Bronchial epithelial cell (primary cell): ENCODE measurements around the gene IRF7. TPM values are rescaled to one million over a fixed set of nuclear protein-coding genes. Genes with fewer than 3 reads are reported as not detected.
"Not testable (repeated sequence)": the region's sequence is repeated elsewhere in the genome, so short reads cannot be mapped to it uniquely, and the experiment has no call there.

Source experiments
- DNase-seq: peaks from one replicate; pipeline ENCODE4 v3.0.0-alpha.2; 2010; ENCODE audit warnings: low read depth
- FAIRE-seq: peaks from 2 replicates; lab custom pipeline; 2011; peaks lifted over from hg19 to GRCh38; lab: Jason Lieb, UNC
- H3K27me3 ChIP-seq: 2 replicates; pipeline ENCODE4 v1.5.1; 2011; ENCODE audit warnings: low read length; ENCODE audit not compliant: control insufficient read depth, insufficient read depth
- H3K36me3 ChIP-seq: 2 replicates; pipeline ENCODE4 v1.5.1; 2011; ENCODE audit warnings: low read length; ENCODE audit not compliant: control insufficient read depth, insufficient read depth
- H3K4me3 ChIP-seq: 2 replicates; pipeline ENCODE4 v1.5.1; 2011; ENCODE audit warnings: mild to moderate bottlenecking, low read depth, low read length, control low read depth
- CTCF ChIP-seq: IDR thresholded peaks from 2 replicates; pipeline ENCODE4 v1.5.1; 2011; ENCODE audit warnings: mild to moderate bottlenecking, moderate library complexity, low read length, control low read depth, inconsistent platforms; ENCODE audit not compliant: insufficient read depth, severe bottlenecking
- total RNA-seq: library from RNA; depleted of rRNA; stranded (reverse); fragments of >200 nt; gene quantifications from 2 replicates; pipeline ENCODE4 v1.2.1, GENCODE V29; 2014

Gene IRF7
- total RNA-seq, 1 donor from 2014 or later, result 15.3 TPM

DNA sequence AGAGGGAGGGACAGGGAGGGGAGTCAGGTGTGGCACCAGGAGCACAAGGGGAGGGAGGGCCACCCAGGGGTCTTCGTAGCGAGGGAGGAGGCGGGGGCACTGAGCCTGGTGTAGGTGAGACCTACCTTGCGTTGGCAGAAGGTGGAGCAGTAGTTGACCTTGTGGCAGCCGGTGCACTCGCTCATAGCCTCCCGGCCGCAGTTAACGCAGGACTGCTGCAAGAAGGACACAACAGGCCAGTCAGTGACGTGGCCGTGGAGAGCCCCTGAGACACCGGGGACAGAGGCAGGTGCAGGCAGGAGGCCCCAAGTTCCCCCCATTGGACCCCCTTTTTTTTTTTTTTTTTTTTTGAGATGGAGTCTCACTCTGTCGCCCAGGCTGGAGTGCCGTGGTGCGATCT, 38.1 kb upstream of the IRF7 start:
- no peak for FAIRE-seq
- peaks cover 8% of the 10 kb centered on the region for H3K36me3 ChIP-seq
- H3K27me3 ChIP-seq, result no peaks in the 10 kb centered on the region
- no peak for TF ChIP-seq CTCF
- DNase-seq, result no peak
- H3K4me3 ChIP-seq, result no peak overlapping the region

- not testable (repeated sequence) for H3K36me3 ChIP-seq, DNase-seq, FAIRE-seq, H3K4me3 ChIP-seq, H3K27me3 ChIP-seq
Measured at GRCh38 chr11:653136-653535, 37.4 kb upstream of the IRF7 start.

DNA sequence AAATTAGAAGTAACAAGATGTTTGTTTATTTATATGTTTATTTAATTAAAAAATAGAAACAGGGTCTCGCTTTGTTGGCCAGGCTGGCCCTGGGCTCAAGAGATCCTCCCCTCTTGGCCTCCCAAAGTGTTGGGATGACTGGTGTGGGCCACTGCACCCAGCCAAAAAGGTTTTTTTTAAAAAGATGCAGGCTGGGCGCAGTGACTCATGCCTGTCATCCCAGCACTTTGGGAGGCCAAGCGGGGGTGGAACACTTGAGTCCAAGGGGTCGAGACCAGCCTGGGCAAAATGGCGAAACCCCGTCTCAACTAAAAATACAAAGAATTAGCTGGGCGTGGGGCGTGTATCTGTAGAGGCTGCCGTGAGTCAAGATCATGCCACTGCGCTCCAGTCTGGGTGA, 34.7 kb upstream of the IRF7 start:
- H3K36me3 ChIP-seq, result peaks cover 4% of the 10 kb centered on the region
- DNase-seq, result no peak
- H3K27me3 ChIP-seq, result no peaks in the 10 kb centered on the region
- H3K4me3 ChIP-seq, result no peak overlapping the region
- no peak for FAIRE-seq
- TF ChIP-seq CTCF, result no peak

GRCh38 chr11:647672-648158, 32.0 kb upstream of the IRF7 start:
- not testable (repeated sequence) for H3K4me3 ChIP-seq, FAIRE-seq, DNase-seq, H3K27me3 ChIP-seq, H3K36me3 ChIP-seq

- no peak for TF ChIP-seq CTCF
- Histone ChIP-seq H3K27me3 (no peaks in the 10 kb centered on the region), H3K36me3 (peaks cover 6% of the 10 kb centered on the region), H3K4me3 (no peak overlapping the region)
- FAIRE-seq (no peak), DNase-seq (no peak)
Measured at GRCh38 chr11:646214-646613, 30.5 kb upstream of the IRF7 start.

DNA sequence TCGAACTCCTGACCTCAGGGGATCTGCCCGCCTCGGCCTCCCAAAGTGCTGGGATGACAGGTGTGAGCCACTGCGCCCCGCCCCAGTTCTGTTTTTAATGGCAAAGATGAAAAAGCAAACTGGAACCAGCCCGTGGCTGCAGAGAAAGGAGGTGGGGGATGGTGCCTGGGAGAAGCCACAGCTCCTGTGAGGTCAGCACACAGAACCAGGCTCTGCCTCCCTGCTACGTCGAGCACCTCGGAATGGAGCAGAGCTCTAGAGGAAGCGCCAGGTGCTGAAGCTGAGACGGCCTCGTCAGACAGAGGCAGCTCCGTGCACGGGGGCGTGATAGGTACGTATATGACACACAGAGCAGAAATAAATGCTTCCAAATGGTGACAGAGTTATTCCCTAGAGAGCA, 29.8 kb upstream of the IRF7 start:
- TF ChIP-seq CTCF, result no peak
- FAIRE-seq (no peak), DNase-seq (no peak)
- no peaks in the 10 kb centered on the region for H3K27me3 ChIP-seq
- no peak overlapping the region for H3K4me3 ChIP-seq
- peaks cover 6% of the 10 kb centered on the region for H3K36me3 ChIP-seq

DNA sequence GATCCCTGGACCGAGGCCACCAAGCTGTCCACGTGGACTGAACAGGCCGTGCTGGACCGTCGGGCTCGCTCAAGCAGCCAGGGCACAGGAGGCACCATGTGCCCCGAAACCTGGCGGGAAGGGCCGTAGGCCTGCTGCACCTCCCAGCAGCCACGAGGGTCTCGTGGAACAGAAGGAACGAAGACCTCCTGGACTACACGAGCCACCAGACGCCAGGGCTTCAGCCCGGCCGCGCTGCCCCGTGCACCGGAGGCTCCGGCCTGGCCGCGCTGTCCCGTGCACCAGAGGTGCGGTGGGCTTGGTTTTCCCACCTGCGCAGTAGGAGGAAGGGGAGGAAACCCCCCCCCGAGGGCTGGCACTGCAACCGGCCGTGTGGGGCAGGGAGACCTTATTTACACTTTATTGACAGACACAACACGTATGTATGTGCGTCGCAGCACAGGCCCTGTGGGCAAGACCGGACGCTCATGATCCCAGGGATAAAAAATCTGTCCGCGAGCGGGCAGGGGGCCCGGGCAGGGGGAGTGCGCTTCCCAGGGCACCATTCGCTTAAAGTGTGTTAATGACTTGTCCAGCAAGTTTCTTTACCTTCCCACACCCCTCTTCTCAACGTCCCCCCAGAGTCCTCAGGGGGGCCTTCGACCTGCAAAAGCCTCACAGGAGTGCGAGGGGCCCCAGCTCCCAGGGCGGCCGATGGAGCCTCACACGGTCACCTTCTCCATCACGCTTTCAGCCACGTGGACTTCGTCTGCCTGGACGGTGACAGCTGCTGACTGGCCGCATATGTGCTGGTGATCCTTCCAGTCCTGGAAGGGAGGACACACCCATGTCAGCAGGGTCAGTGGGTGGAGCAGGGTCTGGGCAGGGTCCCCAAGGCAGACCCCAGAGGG, 28.3 kb upstream of the IRF7 start:
- TF ChIP-seq CTCF, result no peak
- Histone ChIP-seq H3K27me3 (no peaks in the 10 kb centered on the region), H3K36me3 (peaks cover 6% of the 10 kb centered on the region), H3K4me3 (no peak overlapping the region)
- FAIRE-seq (no peak), DNase-seq (no peak)
